Myocyte (in vitro differentiated cells): Measurements from ENCODE around the gene TSPAN2. TPM values are rescaled to one million over a fixed set of nuclear protein-coding genes. Genes with fewer than 3 reads are reported as not detected.
"Not testable (repeated sequence)": the region's sequence is repeated elsewhere in the genome, so short reads cannot be mapped to it uniquely, and the experiment has no call there.

Experiments used
- DNase-seq: peaks from one replicate; pipeline ENCODE4 v3.0.0-alpha.2; 2012; ENCODE audit warnings: low read depth
- total RNA-seq: library from RNA; depleted of rRNA; stranded (reverse); fragments of >200 nt; gene quantifications from 2 replicates; pipeline ENCODE4 v1.2.3, GENCODE V29; 2014

Gene TSPAN2
- total RNA-seq, 1 donor from 2014 or later: 0.51 TPM

GRCh38 chr1:115041654-115042053, 47.6 kb downstream of the TSPAN2 start:
- peak; percentile 11 for DNase-seq

GRCh38 chr1:115040501-115040900, 48.8 kb downstream of the TSPAN2 start:
- no peak for DNase-seq

GRCh38 chr1:115036814-115037507, 52.3 kb downstream of the TSPAN2 start:
- no peak for DNase-seq

GRCh38 chr1:115035652-115036051, 53.7 kb downstream of the TSPAN2 start:
- DNase-seq: no peak

- no peak for DNase-seq
Measured at GRCh38 chr1:115031595-115031994, 57.7 kb downstream of the TSPAN2 start.

- no peak for DNase-seq
Measured at GRCh38 chr1:115029526-115029925, 59.8 kb downstream of the TSPAN2 start, which contains the start of gene TSHB. Gene TSHB, plus strand, starts transcription at chr1:115029826. Its CDS starts 3,537 bp downstream, at chr1:115033363.

- no peak for DNase-seq
Measured at GRCh38 chr1:115023593-115023992, 65.7 kb downstream of the TSPAN2 start.

- no peak for DNase-seq
Measured at GRCh38 chr1:115021145-115021544, 68.2 kb downstream of the TSPAN2 start.

GRCh38 chr1:115019549-115019948, 69.8 kb downstream of the TSPAN2 start:
- DNase-seq: not testable (repeated sequence)

- no peak for DNase-seq
Measured at GRCh38 chr1:115013792-115014191, 75.5 kb downstream of the TSPAN2 start.

- no peak for DNase-seq
Measured at GRCh38 chr1:115012434-115012833, 76.9 kb downstream of the TSPAN2 start.

- no peak for DNase-seq
Measured at GRCh38 chr1:115012006-115012405, 77.3 kb downstream of the TSPAN2 start.

- no peak for DNase-seq
Measured at GRCh38 chr1:115006191-115006590, 83.1 kb downstream of the TSPAN2 start.

Other genes with a start within 250 kb of the TSPAN2 start
- gene SYCP1, start 234.6 kb downstream of the TSPAN2 start, total RNA-seq: not detected in 2 replicates
- not detected in 2 replicates for gene TSHB, start 59.7 kb downstream of the TSPAN2 start, total RNA-seq
- gene NGF, start 248.7 kb upstream of the TSPAN2 start, total RNA-seq: 0.51 TPM in 1 of 2 replicates, not detected in the other